Duodenal mucosa (tissue), 2 donors: Measurements from ENCODE around the gene ABCC6.
A peak's percentile ranks its signal among the peaks of the same experiment; 100 is the strongest.

Experiments used
- H3K27ac ChIP-seq: one replicate; pipeline ENCODE4 v1.7.0; 2013; ENCODE audit warnings: low read depth, low read length
- H3K27me3 ChIP-seq, 2 donors: one replicate each; pipeline ENCODE4 v1.7.0; 2013; ENCODE audit warnings: low read length in 2 of 2, control low read depth in 1 of 2; ENCODE audit not compliant: insufficient read depth in 2 of 2, control insufficient read depth in 1 of 2
- H3K36me3 ChIP-seq, 2 donors: one replicate each; pipeline ENCODE4 v1.7.0; 2013; ENCODE audit warnings: low read length in 2 of 2, control low read depth in 1 of 2; ENCODE audit not compliant: insufficient read depth in 2 of 2, control insufficient read depth in 1 of 2
- H3K4me1 ChIP-seq, 2 donors: one replicate each; pipeline ENCODE4 v1.7.0; 2013; ENCODE audit warnings: low read length in 2 of 2, control low read depth in 1 of 2; ENCODE audit not compliant: insufficient read depth in 2 of 2, control insufficient read depth in 1 of 2
- H3K4me3 ChIP-seq, 2 donors: one replicate each; pipeline ENCODE4 v1.7.0; 2013; ENCODE audit warnings: low read length in 2 of 2, low read depth in 1 of 2
- H3K9ac ChIP-seq, 2 donors: one replicate each; pipeline ENCODE4 v1.7.0; 2013; ENCODE audit warnings: low read length in 2 of 2, low read depth in 1 of 2
- H3K9me3 ChIP-seq, 2 donors: one replicate each; pipeline ENCODE4 v1.7.0; 2013; ENCODE audit warnings: low read length in 2 of 2, control low read depth in 1 of 2; ENCODE audit not compliant: control insufficient read depth in 1 of 2

The ABCC6 gene

DNA sequence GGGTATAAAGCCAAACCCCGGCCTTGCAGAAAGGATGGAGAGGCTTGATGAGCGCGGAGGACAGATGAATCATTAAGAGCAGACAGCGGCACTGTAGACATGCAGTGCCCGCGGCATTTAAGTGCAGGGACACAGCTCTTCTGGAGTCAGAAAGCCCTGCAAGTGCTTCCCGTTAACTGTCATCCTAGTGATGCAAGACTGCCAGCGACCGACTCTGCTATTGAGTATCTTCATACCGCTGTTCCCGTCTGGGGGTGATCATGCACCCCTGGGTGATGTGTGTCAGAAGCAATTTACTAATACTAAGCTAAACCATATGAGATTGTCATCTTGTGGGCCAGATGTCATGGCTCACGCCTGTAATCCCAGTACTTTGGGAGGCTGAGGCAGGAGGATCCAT lies 101.0 kb downstream of the ABCC6 start:
- Histone ChIP-seq H3K36me3 (peaks cover 19 to 55% of the 10 kb centered on the region in 2 donors), H3K27ac (no peak overlapping the region)

DNA sequence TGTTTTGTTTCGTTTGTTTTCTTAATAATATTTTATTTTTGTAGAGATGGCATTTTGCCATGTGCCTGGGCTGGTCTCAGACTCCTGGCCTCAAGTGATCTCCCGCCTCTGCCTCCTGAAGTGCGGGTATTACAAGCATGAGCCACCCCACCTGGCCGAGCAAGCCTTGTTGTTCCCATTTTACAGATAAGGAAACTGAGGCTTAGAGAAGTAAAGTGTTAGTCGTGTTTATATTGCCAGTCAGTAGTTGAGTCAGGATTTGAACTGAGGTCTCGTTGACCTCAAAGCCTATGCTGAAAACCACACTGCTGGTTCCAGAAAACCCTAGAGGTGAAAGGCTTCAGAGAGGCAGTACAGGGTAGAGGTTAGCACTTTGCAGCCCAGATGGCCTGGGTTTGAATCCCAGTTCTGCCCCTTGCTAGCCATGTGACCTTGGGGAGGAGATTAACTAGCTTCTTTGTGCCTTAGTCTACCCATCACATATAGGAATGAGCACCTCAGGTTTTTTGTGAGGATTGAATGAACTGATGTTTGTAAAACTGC lies 102.0 kb downstream of the ABCC6 start:
- peaks cover 4 to 7% of the 10 kb centered on the region in 2 donors for H3K9me3 ChIP-seq
- no peak overlapping the region for H3K4me3 ChIP-seq
- peaks cover 26 to 55% of the 10 kb centered on the region in 2 donors for H3K36me3 ChIP-seq
- H3K9ac ChIP-seq = no peak overlapping the region
- no peak overlapping the region for H3K27ac ChIP-seq
- peaks cover 12 to 13% of the 10 kb centered on the region in 2 donors for H3K4me1 ChIP-seq
- H3K27me3 ChIP-seq = no peaks in the 10 kb centered on the region

More for the DNA sequence above, 101.0 kb downstream of the ABCC6 start:
- Histone ChIP-seq H3K4me1 (peaks cover 12 to 13% of the 10 kb centered on the region in 2 donors), H3K4me3 (no peak overlapping the region), H3K27me3 (no peaks in the 10 kb centered on the region), H3K9me3 (peaks cover 4 to 7% of the 10 kb centered on the region in 2 donors), H3K9ac (no peak overlapping the region)

DNA sequence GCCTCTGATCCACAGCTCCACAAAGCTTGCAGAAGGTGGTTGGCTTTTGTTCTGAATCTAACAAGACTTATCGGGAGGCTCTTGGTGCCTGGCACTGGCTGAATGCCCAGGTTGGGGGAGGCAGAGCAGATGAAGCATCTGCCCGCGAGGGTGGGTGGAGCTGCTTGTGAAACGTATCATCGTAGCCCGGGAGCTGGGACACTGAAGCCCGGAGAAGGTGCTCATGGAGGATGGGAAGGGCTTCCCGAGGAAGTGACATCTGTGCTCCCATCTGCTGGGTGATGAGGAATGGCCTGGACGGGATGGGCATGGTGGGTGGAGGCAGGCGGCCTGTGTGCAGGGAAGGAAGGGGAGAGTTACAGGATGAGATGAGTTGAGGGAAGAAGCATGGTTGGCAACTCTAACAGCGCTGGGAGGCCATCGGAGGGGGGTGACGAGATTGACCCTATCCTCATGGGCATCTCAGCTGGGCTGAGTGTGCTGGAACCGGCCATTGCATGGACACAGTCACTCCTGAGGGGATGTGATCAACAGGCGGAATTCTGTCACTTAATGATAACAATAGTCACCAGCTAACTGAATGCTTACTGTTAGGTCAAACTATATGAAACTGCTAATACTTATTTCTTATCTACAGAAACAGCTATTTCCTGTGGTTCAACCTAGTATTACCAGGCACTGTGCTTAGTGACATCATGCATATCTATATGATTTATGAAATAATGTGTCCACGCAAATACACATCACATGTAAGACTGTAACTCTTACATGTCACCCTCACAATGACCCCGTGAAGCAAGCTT lies 102.7 kb downstream of the ABCC6 start:
- Histone ChIP-seq H3K4me3 (no peak overlapping the region), H3K27me3 (no peaks in the 10 kb centered on the region), H3K36me3 (peaks cover 26 to 54% of the 10 kb centered on the region in 2 donors), H3K9ac (peak overlapping the region in 1 of 2 donors; percentile 11), H3K9me3 (peaks cover 4 to 7% of the 10 kb centered on the region in 2 donors), H3K27ac (peak overlapping the region; percentile 33), H3K4me1 (peaks cover 12 to 13% of the 10 kb centered on the region in 2 donors)

- Histone ChIP-seq H3K27me3 (no peaks in the 10 kb centered on the region), H3K9ac (no peak overlapping the region), H3K4me3 (no peak overlapping the region), H3K36me3 (peaks cover 26 to 58% of the 10 kb centered on the region in 2 donors), H3K27ac (peak overlapping the region; percentile 33), H3K9me3 (peaks cover 3 to 5% of the 10 kb centered on the region in 2 donors), H3K4me1 (peaks cover 12 to 13% of the 10 kb centered on the region in 2 donors)
Observed at GRCh38 chr16:16120044-16120381, 103.3 kb downstream of the ABCC6 start.

GRCh38 chr16:16118337-16118736 lies 105.0 kb downstream of the ABCC6 start:
- H3K9ac ChIP-seq = no peak overlapping the region
- peaks cover 24 to 55% of the 10 kb centered on the region in 2 donors for H3K36me3 ChIP-seq
- H3K4me3 ChIP-seq = no peak overlapping the region
- H3K27ac ChIP-seq = no peak overlapping the region
- no peaks in the 10 kb centered on the region for H3K27me3 ChIP-seq
- no peaks in the 10 kb centered on the region for H3K9me3 ChIP-seq
- H3K4me1 ChIP-seq = peaks cover 12 to 13% of the 10 kb centered on the region in 2 donors

- Histone ChIP-seq H3K9ac (no peak overlapping the region), H3K9me3 (no peaks in the 10 kb centered on the region), H3K27ac (no peak overlapping the region), H3K27me3 (no peaks in the 10 kb centered on the region), H3K4me3 (no peak overlapping the region), H3K4me1 (peaks cover 12 to 13% of the 10 kb centered on the region in 2 donors), H3K36me3 (peaks cover 35 to 58% of the 10 kb centered on the region in 2 donors)
Observed at GRCh38 chr16:16116841-16117240, 106.5 kb downstream of the ABCC6 start.

- H3K36me3 ChIP-seq = peaks cover 37 to 75% of the 10 kb centered on the region in 2 donors
- H3K9me3 ChIP-seq = no peaks in the 10 kb centered on the region
- no peaks in the 10 kb centered on the region for H3K4me1 ChIP-seq
- no peaks in the 10 kb centered on the region for H3K27me3 ChIP-seq
- no peak overlapping the region for H3K9ac ChIP-seq
- H3K27ac ChIP-seq = no peak overlapping the region
- no peak overlapping the region for H3K4me3 ChIP-seq
Observed at GRCh38 chr16:16113076-16113475, 110.2 kb downstream of the ABCC6 start.

DNA sequence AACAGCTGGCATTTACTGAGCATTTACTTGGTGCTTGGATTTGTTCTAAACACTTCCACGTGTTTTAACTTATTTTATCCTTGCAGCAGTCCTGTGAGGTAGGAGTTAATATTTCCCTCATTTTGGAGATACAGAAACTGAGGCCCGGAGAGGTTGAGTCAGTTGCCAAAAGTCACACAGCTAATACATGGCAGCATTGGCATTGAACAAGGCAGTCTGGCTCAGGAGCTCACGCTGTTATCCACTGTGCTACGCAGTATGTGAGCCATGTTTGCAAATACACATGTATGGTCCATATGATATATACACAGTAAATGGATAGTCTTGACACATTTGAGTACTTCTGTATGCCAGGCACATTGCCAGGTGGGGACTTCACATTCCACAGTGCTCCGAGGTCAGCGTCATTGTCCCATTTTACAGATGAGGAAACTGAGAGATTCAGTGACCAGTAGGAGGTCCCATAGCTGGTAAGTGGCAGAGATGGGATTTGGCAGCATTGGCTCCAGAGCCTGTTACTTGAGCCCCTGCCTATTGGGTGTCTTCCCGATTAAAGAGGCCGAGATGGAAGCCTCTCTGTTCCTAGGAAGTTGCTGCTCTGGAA lies 110.7 kb downstream of the ABCC6 start:
- Histone ChIP-seq H3K4me3 (no peak overlapping the region), H3K27me3 (no peaks in the 10 kb centered on the region), H3K9ac (no peak overlapping the region), H3K4me1 (no peaks in the 10 kb centered on the region), H3K36me3 (peaks cover 33 to 70% of the 10 kb centered on the region in 2 donors), H3K9me3 (no peaks in the 10 kb centered on the region), H3K27ac (no peak overlapping the region)

DNA sequence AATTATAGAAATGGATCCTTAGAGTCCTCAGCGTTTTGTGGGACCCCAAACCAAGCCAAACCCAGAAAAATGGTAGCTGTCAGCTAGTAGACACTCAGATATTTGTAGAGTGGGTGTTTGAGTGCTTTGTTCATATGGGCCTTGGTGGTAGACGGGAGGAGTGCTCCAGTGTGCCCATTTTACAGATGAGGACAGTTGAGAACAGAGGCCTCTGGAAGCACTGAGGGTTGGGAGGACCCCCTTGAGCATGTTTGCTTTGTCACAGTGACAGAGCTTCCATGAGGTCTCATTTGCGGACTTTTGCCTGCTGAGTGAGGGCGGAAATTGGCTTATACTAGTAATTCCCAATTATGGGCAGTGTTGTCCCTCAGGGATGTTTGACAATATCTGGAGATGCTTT lies 111.7 kb downstream of the ABCC6 start:
- Histone ChIP-seq H3K4me3 (no peak overlapping the region), H3K27me3 (no peaks in the 10 kb centered on the region), H3K27ac (no peak overlapping the region), H3K4me1 (no peaks in the 10 kb centered on the region), H3K36me3 (peaks cover 27 to 65% of the 10 kb centered on the region in 2 donors), H3K9me3 (no peaks in the 10 kb centered on the region), H3K9ac (no peak overlapping the region)

DNA sequence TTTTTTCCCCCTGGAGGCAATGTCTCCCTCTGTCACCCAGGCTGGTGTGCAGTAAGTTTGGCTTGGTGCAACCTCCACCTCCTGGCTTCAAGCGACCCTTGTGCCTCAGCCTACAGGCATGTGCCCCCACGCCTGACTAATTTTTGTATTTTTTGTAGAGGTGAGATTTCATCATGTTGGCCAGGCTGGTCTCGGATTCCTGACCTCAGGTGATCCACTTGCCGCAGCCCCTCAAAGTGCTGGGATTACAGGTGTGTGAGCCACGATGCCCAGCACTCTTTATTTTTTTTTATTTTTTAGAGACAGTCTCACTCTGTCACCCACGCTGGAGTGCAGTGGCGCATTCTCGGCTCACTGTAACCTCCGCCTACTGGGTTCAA lies 113.2 kb downstream of the ABCC6 start:
- H3K27ac ChIP-seq = no peak overlapping the region
- no peaks in the 10 kb centered on the region for H3K9me3 ChIP-seq
- peaks cover 29 to 58% of the 10 kb centered on the region in 2 donors for H3K36me3 ChIP-seq
- no peak overlapping the region for H3K9ac ChIP-seq
- H3K4me1 ChIP-seq = no peaks in the 10 kb centered on the region
- H3K4me3 ChIP-seq = no peak overlapping the region
- H3K27me3 ChIP-seq = no peaks in the 10 kb centered on the region
